IMR-90 (cell line): Measurements from ENCODE around the gene CABP1. TPM values are rescaled to one million over a fixed set of nuclear protein-coding genes. Genes with fewer than 3 reads are reported as not detected.

Experiments used
- ATAC-seq: fragments of 200-7000 bp; cut with Tn5 transposase; 2 replicates; pipeline ENCODE4 v1.9.1; 2020; ENCODE audit warnings: low read depth, mild to moderate bottlenecking, moderate library complexity
- BruUV-seq: library from RNA; stranded (reverse); fragments of 400-500 nt; replicated peaks from 2 replicates; lab custom pipeline; 2021; lab: Mats Ljungman, UMichigan
- CTCF ChIA-PET: fragments of 300-600 bp; formaldehyde crosslinking; extraction: SDS; loops from one replicate; lab custom pipeline; 2021; ENCODE audit warnings: antibody characterized with exemption; lab: Yijun Ruan, JAX
- POLR2A ChIA-PET: fragments of 300-600 bp; sonication (Branson Sonifier 250); formaldehyde crosslinking; loops from one replicate; lab custom pipeline; 2022; ENCODE audit warnings: antibody characterized with exemption; ENCODE audit not compliant: unreplicated experiment; lab: Charles Lee
- DNase-seq: peaks from one replicate; pipeline ENCODE4 v3.0.0; 2013
- H2AFZ ChIP-seq: replicated peaks from 2 replicates; pipeline ENCODE3; 2013; ENCODE audit warnings: low read length, mild to moderate bottlenecking; ENCODE audit not compliant: poor library complexity
- H2AK5ac ChIP-seq: 2 replicates; pipeline ENCODE4 v1.6.1; 2013; ENCODE audit warnings: low read depth, low read length, inconsistent platforms
- H2AK9ac ChIP-seq: replicated peaks from 2 replicates; pipeline ENCODE3; 2013; ENCODE audit warnings: mild to moderate bottlenecking, low read depth, low read length, moderate library complexity; ENCODE audit not compliant: poor library complexity
- H2BK120ac ChIP-seq: 2 replicates; pipeline ENCODE4 v1.6.1; 2013; ENCODE audit warnings: low read depth, low read length, inconsistent platforms
- H2BK15ac ChIP-seq: 3 replicates; pipeline ENCODE4 v1.6.1; 2013; ENCODE audit warnings: low read depth, low read length, inconsistent platforms
- H2BK20ac ChIP-seq: 2 replicates; pipeline ENCODE4 v1.6.1; 2013; ENCODE audit warnings: low read depth, mild to moderate bottlenecking, inconsistent platforms, low read length, moderate library complexity
- H2BK5ac ChIP-seq: 2 replicates; pipeline ENCODE4 v1.6.1; 2013; ENCODE audit warnings: mild to moderate bottlenecking, low read depth, low read length, inconsistent platforms; ENCODE audit not compliant: poor library complexity, severe bottlenecking
- H3K14ac ChIP-seq: replicated peaks from 2 replicates; pipeline ENCODE4 v1.6.1; 2013; ENCODE audit warnings: low read depth, low read length, inconsistent platforms
- H3K18ac ChIP-seq: 2 replicates; pipeline ENCODE4 v1.6.1; 2013; ENCODE audit warnings: low read depth, low read length, control low read depth
- H3K23ac ChIP-seq: 2 replicates; pipeline ENCODE4 v1.6.1; 2013; ENCODE audit warnings: low read depth, low read length, inconsistent platforms
- H3K27ac ChIP-seq: 2 replicates; pipeline ENCODE4 v1.5.1; 2013; ENCODE audit warnings: mild to moderate bottlenecking, control low read depth, low read length; ENCODE audit not compliant: insufficient read depth
- H3K27me3 ChIP-seq: 2 replicates; pipeline ENCODE4 v1.6.1; 2013; ENCODE audit warnings: low read length; ENCODE audit not compliant: control insufficient read depth, insufficient read depth
- H3K36me3 ChIP-seq: 2 replicates; pipeline ENCODE4 v1.6.1; 2013; ENCODE audit warnings: low read length, mixed read lengths; ENCODE audit not compliant: control insufficient read depth, insufficient read depth
- H3K4ac ChIP-seq: 2 replicates; pipeline ENCODE4 v1.6.1; 2013; ENCODE audit warnings: low read depth, low read length, inconsistent platforms
- H3K4me1 ChIP-seq: 2 replicates; pipeline ENCODE4 v1.6.1; 2013; ENCODE audit warnings: low read length, mixed read lengths; ENCODE audit not compliant: control insufficient read depth, insufficient read depth
- H3K4me2 ChIP-seq: 2 replicates; pipeline ENCODE4 v1.6.1; 2013; ENCODE audit warnings: low read depth, mild to moderate bottlenecking, control low read depth, low read length, moderate library complexity
- H3K4me3 ChIP-seq: 2 replicates; pipeline ENCODE4 v1.5.1; 2013; ENCODE audit warnings: low read depth, mild to moderate bottlenecking, control low read depth, low read length, moderate library complexity; ENCODE audit not compliant: insufficient read depth
- H3K56ac ChIP-seq: 2 replicates; pipeline ENCODE4 v1.6.1; 2013; ENCODE audit warnings: low read length, inconsistent platforms; ENCODE audit not compliant: insufficient read depth; ENCODE audit errors: extremely low read depth
- H3K79me1 ChIP-seq, 2 experiments: 2 replicates each; pipeline ENCODE4 v1.6.1; 2013; ENCODE audit warnings: low read length in 2 of 2, inconsistent platforms in 1 of 2, low read depth in 1 of 2
- H3K9ac ChIP-seq: 2 replicates; pipeline ENCODE4 v1.6.1; 2013; ENCODE audit warnings: low read depth, low read length, control low read depth
- H3K9me1 ChIP-seq: 2 replicates; pipeline ENCODE4 v1.6.1; 2013; ENCODE audit warnings: low read length, inconsistent platforms; ENCODE audit not compliant: insufficient read depth
- H3K9me3 ChIP-seq: 2 replicates; pipeline ENCODE4 v1.6.1; 2013; ENCODE audit warnings: low read length; ENCODE audit not compliant: control insufficient read depth, insufficient read depth
- H4K20me1 ChIP-seq: 2 replicates; pipeline ENCODE4 v1.6.1; 2013; ENCODE audit warnings: low read length, inconsistent platforms; ENCODE audit not compliant: insufficient read depth
- H4K5ac ChIP-seq: 2 replicates; pipeline ENCODE4 v1.6.1; 2013; ENCODE audit warnings: mild to moderate bottlenecking, low read depth, low read length, control low read depth
- H4K8ac ChIP-seq, 2 experiments: 2 replicates each; pipeline ENCODE4 v1.6.1; 2013; ENCODE audit warnings: low read depth in 2 of 2, low read length in 2 of 2, control low read depth in 1 of 2, inconsistent platforms in 1 of 2
- H4K91ac ChIP-seq: 2 replicates; pipeline ENCODE4 v1.6.1; 2013; ENCODE audit warnings: low read depth, low read length, inconsistent platforms; ENCODE audit not compliant: insufficient read depth
- BHLHE40 ChIP-seq: fragments of 150-350 bp; IDR thresholded peaks from 2 replicates; pipeline ENCODE4 v1.6.1; 2016; ENCODE audit warnings: mild to moderate bottlenecking, low read depth, low read length
- CEBPB ChIP-seq: IDR thresholded peaks from 2 replicates; pipeline ENCODE4 v1.6.1; 2012; ENCODE audit warnings: low read depth, low read length, improper control_type of control experiment
- CHD1 ChIP-seq: IDR thresholded peaks from 2 replicates; pipeline ENCODE4 v1.6.1; 2012; ENCODE audit warnings: low read depth, low read length, improper control_type of control experiment
- CTCF ChIP-seq: conservative IDR thresholded peaks from 2 replicates; pipeline ENCODE4 v1.5.1; 2012; ENCODE audit warnings: mild to moderate bottlenecking, low read depth, low read length, improper control_type of control experiment
- ELK1 ChIP-seq: fragments of 150-350 bp; IDR thresholded peaks from 2 replicates; pipeline ENCODE4 v1.6.1; 2016; ENCODE audit warnings: low read depth, mild to moderate bottlenecking, low read length, moderate library complexity, borderline replicate concordance
- FOS ChIP-seq: fragments of 150-350 bp; IDR thresholded peaks from 2 replicates; pipeline ENCODE4 v1.6.1; 2016; ENCODE audit warnings: low read depth, low read length
- MAFK ChIP-seq: IDR thresholded peaks from 2 replicates; pipeline ENCODE4 v1.6.1; 2012; ENCODE audit warnings: low read depth, low read length, improper control_type of control experiment
- MAZ ChIP-seq: IDR thresholded peaks from 2 replicates; pipeline ENCODE4 v1.6.1; 2012; ENCODE audit warnings: low read depth, mild to moderate bottlenecking, low read length, improper control_type of control experiment, moderate library complexity, borderline replicate concordance
- MXI1 ChIP-seq: IDR thresholded peaks from 2 replicates; pipeline ENCODE4 v1.6.1; 2012; ENCODE audit warnings: low read depth, mild to moderate bottlenecking, low read length, moderate library complexity, borderline replicate concordance
- NFE2L2 ChIP-seq: fragments of 150-350 bp; IDR thresholded peaks from 2 replicates; pipeline ENCODE4 v1.6.1; 2016; ENCODE audit warnings: low read depth, mild to moderate bottlenecking, low read length
- POLR2A ChIP-seq: IDR thresholded peaks from 2 replicates; pipeline ENCODE4 v1.6.1; 2012; ENCODE audit warnings: mild to moderate bottlenecking, low read depth, low read length
- RAD21 ChIP-seq: IDR thresholded peaks from 2 replicates; pipeline ENCODE4 v1.6.1; 2012; ENCODE audit warnings: low read length, improper control_type of control experiment
- RCOR1 ChIP-seq: IDR thresholded peaks from 2 replicates; pipeline ENCODE4 v1.6.1; 2012; ENCODE audit warnings: mild to moderate bottlenecking, low read length, improper control_type of control experiment; ENCODE audit not compliant: insufficient replicate concordance
- RFX5 ChIP-seq: IDR thresholded peaks from 2 replicates; pipeline ENCODE4 v1.8.0; 2012; ENCODE audit warnings: low read depth, mild to moderate bottlenecking, low read length, moderate library complexity
- SMC3 ChIP-seq: fragments of 150-350 bp; IDR thresholded peaks from 2 replicates; pipeline ENCODE4 v1.6.1; 2016; ENCODE audit warnings: low read depth, mild to moderate bottlenecking, antibody characterized with exemption, low read length, moderate library complexity
- USF2 ChIP-seq: fragments of 150-350 bp; IDR thresholded peaks from 2 replicates; pipeline ENCODE4 v1.6.1; 2017; ENCODE audit warnings: mild to moderate bottlenecking, antibody characterized with exemption, low read length, low read depth
- WGBS, 2 experiments: methylation state at CpG; one replicate each; pipeline versions ENCODE4 v1.1.5 to v1.1.7; 2013; ENCODE audit warnings: missing lambda C conversion rate in 2 of 2; ENCODE audit not compliant: insufficient read length in 1 of 2; ENCODE audit errors: extremely low coverage in 2 of 2; 5-methylcytosine and 5-hydroxymethylcytosine counted together
- dilution Hi-C: fragments of 300-500 bp; cut with HindIII; formaldehyde crosslinking; loops from one replicate; pipeline ENCODE4 v1.14.3; 2018; ENCODE audit warnings: low sequenced_read_pairs; ENCODE audit not compliant: unreplicated experiment
- in situ Hi-C: fragments of 300-500 bp; cut with MboI; formaldehyde crosslinking; loops from 3 replicates; pipeline ENCODE4 v1.14.3; 2019; ENCODE audit warnings: low sequenced_read_pairs, inconsistent platforms, mixed read lengths
- intact Hi-C: fragments of 100-400 bp; cut with micrococcal nuclease; formaldehyde crosslinking; loops from 2 replicates; pipeline ENCODE4 v1.10.0; 2022
- polyA plus RNA-seq, 3 experiments: library from polyadenylated mRNA; depleted of rRNA; stranded (reverse); fragments of >200 nt; gene quantifications; 2 replicates each; pipeline ENCODE4 v1.2.3, GENCODE V29; 2012; ENCODE audit warnings: low replicate concordance in 1 of 3
- total RNA-seq: library from RNA; depleted of rRNA; stranded (reverse); fragments of >200 nt; gene quantifications from 2 replicates; pipeline ENCODE4 v1.2.3, GENCODE V29; 2012

Gene CABP1
- total and polyA plus RNA-seq, 2 of the 4 experiments (the other 2 are of a cell fraction) = 0.54 to 1.1 TPM

GRCh38 chr12:120642826-120643225, 2.4 kb downstream of the CABP1 start:
- Histone ChIP-seq H3K4me2 (no peak overlapping the region), H2BK20ac (no peak overlapping the region), H3K27ac (no peak overlapping the region), H2BK5ac (no peak overlapping the region), H3K14ac (no peak overlapping the region), H2BK120ac (no peak overlapping the region), H3K9ac (no peak overlapping the region), H2AK9ac (no peak overlapping the region), H3K9me1 (no peaks in the 10 kb centered on the region), H4K8ac (no peak overlapping the region), H3K36me3 (no peaks in the 10 kb centered on the region), H3K4ac (no peak overlapping the region), H3K79me1 (no peaks in the 10 kb centered on the region), H3K9me3 (no peaks in the 10 kb centered on the region), H3K27me3 (peaks cover 65% of the 10 kb centered on the region), H3K4me3 (no peak overlapping the region), H2BK15ac (no peak overlapping the region), H4K5ac (no peak overlapping the region), H3K23ac (no peak overlapping the region), H4K91ac (no peak overlapping the region), H3K18ac (no peak overlapping the region), H3K56ac (no peak overlapping the region), H2AK5ac (no peak overlapping the region), H2AFZ (no peak overlapping the region), H3K4me1 (no peaks in the 10 kb centered on the region), H4K20me1 (no peaks in the 10 kb centered on the region)
- BruUV-seq = no TSS peak
- ChIA-PET CTCF (no interaction called here), POLR2A (no interaction called here)
- DNase-seq (peak; percentile 4), ATAC-seq (no peak)
- TF ChIP-seq ELK1 = no peak
- TF ChIP-seq MXI1 = no peak
- TF ChIP-seq POLR2A = no peak
- no peak for TF ChIP-seq RAD21
- no peak for TF ChIP-seq USF2
- no peak for TF ChIP-seq FOS
- TF ChIP-seq RCOR1 = no peak
- no peak for TF ChIP-seq CTCF
- TF ChIP-seq SMC3 = no peak
- no peak for TF ChIP-seq MAZ
- no peak for TF ChIP-seq BHLHE40
- no peak for TF ChIP-seq CEBPB
- TF ChIP-seq NFE2L2 = no peak
- no peak for TF ChIP-seq MAFK
- TF ChIP-seq CHD1 = no peak
- no peak for TF ChIP-seq RFX5
- dilution Hi-C loops = no loop called here
- in situ Hi-C loops = no loop called here
- intact Hi-C loops = no loop called here
- 73% methylated on average over 3 of the region's 4 CpGs; no CpG with 5 or more reads in 1 of the 2 experiments for WGBS, 2 experiments
